Osteoblast (primary cell): Measurements from ENCODE around the gene SHD. TPM values are rescaled to one million over a fixed set of nuclear protein-coding genes. Genes with fewer than 3 reads are reported as not detected.

Source experiments
- total RNA-seq: library from RNA; depleted of rRNA; stranded (reverse); fragments of >200 nt; gene quantifications from 2 replicates; pipeline ENCODE4 v1.2.3, GENCODE V29; 2012

The SHD gene
- total RNA-seq, 1 donor = not detected

Other genes with a start within 250 kb of the SHD start
- gene ZBTB7A, start 212.4 kb upstream of the SHD start, total RNA-seq = 38.6 and 42.7 TPM in 2 replicates
- 221 and 233 TPM in 2 replicates for gene MAP2K2, start 155.1 kb upstream of the SHD start, total RNA-seq
- gene CREB3L3, start 125.6 kb upstream of the SHD start, total RNA-seq = not detected in 2 replicates
- 8.3 and 16.3 TPM in 2 replicates for gene SIRT6, start 96.7 kb upstream of the SHD start, total RNA-seq
- gene ANKRD24, start 96.6 kb upstream of the SHD start, total RNA-seq = 0.29 and 0.72 TPM in 2 replicates
- not detected in 2 replicates for gene EBI3, start 49.7 kb upstream of the SHD start, total RNA-seq
- 15.3 and 17.0 TPM in 2 replicates for gene YJU2, start 32.2 kb upstream of the SHD start, total RNA-seq
- not detected in 2 replicates for gene TMIGD2, start 23.1 kb downstream of the SHD start, total RNA-seq
- gene FSD1, start 25.3 kb downstream of the SHD start, total RNA-seq = 0.29 and 1.1 TPM in 2 replicates
- gene STAP2, start 59.6 kb downstream of the SHD start, total RNA-seq = 2.4 and 2.5 TPM in 2 replicates
- 6.8 and 6.9 TPM in 2 replicates for gene MPND, start 64.3 kb downstream of the SHD start, total RNA-seq
- 83.2 and 84.9 TPM in 2 replicates for gene SH3GL1, start 121.3 kb downstream of the SHD start, total RNA-seq
- gene CHAF1A, start 123.4 kb downstream of the SHD start, total RNA-seq = 3.6 and 5.6 TPM in 2 replicates
- 120 and 136 TPM in 2 replicates for gene UBXN6, start 178.5 kb downstream of the SHD start, total RNA-seq
- 44.2 and 48.5 TPM in 2 replicates for gene HDGFL2, start 193.0 kb downstream of the SHD start, total RNA-seq
- under 0.01 TPM in 2 replicates for gene PLIN4, start 239.2 kb downstream of the SHD start, total RNA-seq